ENCODE measurements around the gene UROD.

- TF ChIP-seq POLR2AphosphoS5 (IDR thresholded peaks at IDR 0.05; ENCODE audit: low read depth) = peak; percentile 55
- TF ChIP-seq CTCF (conservative IDR thresholded peaks at IDR 0.05; ENCODE audit: low read depth in 2 of 2) = no peak
- TF ChIP-seq JUNB (IDR thresholded peaks at IDR 0.05; ENCODE audit: unreplicated experiment) = no peak
- TF ChIP-seq EZH2phosphoT487 (IDR thresholded peaks at IDR 0.05; ENCODE audit: unreplicated experiment) = no peak
- no peak for TF ChIP-seq ETS1 (IDR thresholded peaks at IDR 0.05)
- TF ChIP-seq NANOG (IDR thresholded peaks at IDR 0.05; ENCODE audit: borderline replicate concordance) = no peak
- no peak for TF ChIP-seq EZH2 (IDR thresholded peaks at IDR 0.05; ENCODE audit: low read depth, unreplicated experiment)
- TF ChIP-seq CREB1 (CRISPR knock-in tag; IDR thresholded peaks at IDR 0.05; ENCODE audit: low read depth) = no peak
- TF ChIP-seq STAT1 (IDR thresholded peaks at IDR 0.05; ENCODE audit: unreplicated experiment) = no peak
- no peak for TF ChIP-seq REST (IDR thresholded peaks at IDR 0.05; ENCODE audit: unreplicated experiment)
- no peak for TF ChIP-seq ZNF331 (CRISPR knock-in tag; IDR thresholded peaks at IDR 0.05; ENCODE audit: low read depth)
Observed at GRCh38 chr1:45010855-45011811, 921 bp upstream of the UROD start, which contains the start of gene HECTD3.

Measured in GM23338 (cell line).